Activated T-helper 2 cell treated with anti-CD3 and anti-CD28 coated beads, Interferon-gamma antibody, Interleukin-2, Interleukin-4, amounts not matched to agents 10 μg/mL and 5 μg/mL and 100 μg/mL, durations not matched to agents 14 hours and 24 hours and 36 hours (primary cell): ENCODE results near the gene ARMCX5. TPM values are rescaled to one million over a fixed set of nuclear protein-coding genes. Genes with fewer than 3 reads are reported as not detected.

Experiments
- DNase-seq: peaks from one replicate; pipeline ENCODE4 v3.0.0; 2021; ENCODE audit warnings: low spot score
- H3K27ac Mint-ChIP-seq: one replicate; pipeline ENCODE4 v1.8.0; 2021; ENCODE audit warnings: mixed read lengths
- H3K27me3 Mint-ChIP-seq: one replicate; pipeline ENCODE4 v1.8.0; 2021; ENCODE audit warnings: low read depth, mixed read lengths
- H3K36me3 Mint-ChIP-seq: one replicate; pipeline ENCODE4 v1.8.0; 2021; ENCODE audit warnings: low read depth, mixed read lengths
- H3K4me1 Mint-ChIP-seq: one replicate; pipeline ENCODE4 v1.8.0; 2021; ENCODE audit warnings: low read depth, mixed read lengths
- H3K4me3 Mint-ChIP-seq: one replicate; pipeline ENCODE4 v1.8.0; 2021; ENCODE audit warnings: low read depth, mild to moderate bottlenecking, moderate library complexity, mixed read lengths
- H3K9me3 Mint-ChIP-seq: one replicate; pipeline ENCODE4 v1.8.0; 2021; ENCODE audit warnings: mixed read lengths
- intact Hi-C: fragments of 100-400 bp; cut with micrococcal nuclease; formaldehyde crosslinking; loops from one replicate; pipeline ENCODE4 v1.15.1; 2023
- total RNA-seq: library from RNA; stranded (reverse); gene quantifications from 2 replicates; pipeline ENCODE4 v1.2.3, GENCODE V29; 2022

Gene ARMCX5
- total RNA-seq, 1 donor from 2014 or later: 7.1 TPM

DNA sequence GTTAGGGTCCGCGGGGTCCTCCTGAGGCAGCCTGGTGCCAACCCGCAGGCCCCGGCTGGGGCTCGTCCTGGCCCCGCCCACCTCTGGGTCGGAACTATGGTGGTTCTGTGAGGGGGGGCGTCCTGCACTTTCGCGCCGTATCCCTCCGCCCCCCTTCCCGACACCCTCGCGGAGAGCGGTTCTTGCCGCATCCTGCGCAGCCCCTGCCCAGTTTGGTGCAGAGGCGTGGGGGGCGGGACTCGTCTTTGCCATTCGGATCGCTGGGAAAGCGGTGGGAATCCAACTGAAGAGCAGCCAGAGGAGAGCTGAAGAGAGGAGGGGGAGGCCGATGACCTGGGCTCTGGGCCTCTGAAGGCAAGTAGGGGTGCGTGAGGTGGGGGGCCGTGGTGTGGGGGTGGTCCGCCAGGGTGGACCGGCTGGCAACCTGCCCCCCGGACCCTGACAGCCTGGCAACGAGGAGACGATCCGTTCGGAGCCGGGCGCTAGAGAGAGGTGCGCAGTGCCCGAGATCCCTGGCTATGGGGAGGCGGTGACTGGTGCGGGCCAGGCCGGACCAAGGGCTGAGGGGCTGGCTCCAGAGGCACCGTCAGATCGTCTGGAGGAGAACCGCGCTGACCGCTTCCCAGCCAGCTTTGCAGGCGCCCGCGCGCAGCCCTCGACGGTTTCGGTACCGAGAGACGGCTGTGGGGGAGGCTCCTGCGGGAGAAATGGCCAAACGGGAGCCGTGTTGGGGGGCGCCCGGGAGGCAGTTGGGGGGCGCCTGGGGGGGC is 52.1 kb downstream of the ARMCX5 start, which contains the start of gene GPRASP1:
Gene GPRASP1 (plus strand): TSS at position 242 of the 770 bp plus-strand sequence. CDS start 2,431 bp downstream, outside the sequence.
- no peaks in the 10 kb centered on the region for H3K36me3 Mint-ChIP-seq
- H3K27ac Mint-ChIP-seq: peak within 1 kb of the TSS; percentile 65
- H3K27me3 Mint-ChIP-seq: peaks cover 12% of the 10 kb centered on the region
- DNase-seq: no peak
- H3K4me1 Mint-ChIP-seq: peaks cover 11% of the 10 kb centered on the region
- peak within 1 kb of the TSS; percentile 81 for H3K4me3 Mint-ChIP-seq
- intact Hi-C loops: loop anchor here (2.0 kb wide), 1 partner anchor 53 kb away; the partner anchor contains the start of gene ARMCX5
- no peaks in the 10 kb centered on the region for H3K9me3 Mint-ChIP-seq

DNA sequence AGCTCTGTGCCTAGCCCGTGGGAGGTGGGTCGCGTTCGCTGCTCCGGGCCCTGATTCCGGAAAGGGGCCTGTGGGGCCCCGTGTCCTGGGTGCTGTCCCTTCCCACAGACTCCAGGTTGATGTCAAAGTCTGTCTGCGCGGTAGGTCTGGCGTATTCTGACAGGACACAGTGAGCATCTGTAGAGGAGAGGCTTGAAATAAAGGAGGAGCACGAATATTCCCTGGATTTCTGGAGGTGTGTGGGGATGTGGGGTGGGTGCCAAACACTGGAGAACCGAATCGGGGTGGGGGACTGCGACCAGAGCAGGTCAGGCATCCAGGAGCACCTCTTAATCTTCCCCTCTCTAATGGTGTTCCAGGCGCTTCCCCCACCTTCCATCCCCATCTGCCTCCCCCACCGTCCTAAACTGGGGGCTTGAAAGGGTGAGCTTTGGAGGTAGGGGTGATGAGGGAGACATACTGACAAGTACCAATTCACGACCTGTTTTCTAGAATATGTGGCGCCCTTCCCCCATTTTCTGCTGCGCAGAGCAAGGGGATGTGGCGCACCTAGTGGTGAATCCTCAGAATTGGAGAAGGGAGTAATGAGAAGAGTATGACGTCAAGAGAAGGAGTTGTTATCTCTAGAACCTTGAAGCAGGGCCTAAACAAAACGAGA is 52.8 kb downstream of the ARMCX5 start:
- Mint-ChIP-seq H3K27ac (peak overlapping the region; percentile 65), H3K4me1 (peaks cover 11% of the 10 kb centered on the region), H3K4me3 (peak overlapping the region; percentile 77), H3K27me3 (peaks cover 13% of the 10 kb centered on the region), H3K36me3 (no peaks in the 10 kb centered on the region), H3K9me3 (no peaks in the 10 kb centered on the region)
- intact Hi-C loops: loop anchor here (2.0 kb wide), 1 partner anchor 53 kb away; the partner anchor contains the start of gene ARMCX5
- no peak for DNase-seq

Other genes starting within 250 kb of the ARMCX5 start
- not detected in 2 replicates for gene NXF2B, start 159.5 kb upstream of the ARMCX5 start, total RNA-seq
- not detected in 2 replicates for gene TCP11X2, start 127.7 kb upstream of the ARMCX5 start, total RNA-seq
- gene TMSB15A, start 82.8 kb upstream of the ARMCX5 start, total RNA-seq: 0.37 and 0.39 TPM in 2 replicates
- gene GPRASP1, start 52.0 kb downstream of the ARMCX5 start, total RNA-seq: 0.55 and 0.62 TPM in 2 replicates
- 0.23 and 0.32 TPM in 2 replicates for gene GPRASP2, start 112.9 kb downstream of the ARMCX5 start, total RNA-seq
- 0.71 and 1.4 TPM in 2 replicates for gene GPRASP3, start 121.2 kb downstream of the ARMCX5 start, total RNA-seq